HCT116 (cell line): ENCODE data around the gene ITIH4.

ENCODE experiments used
- ATF3 ChIP-seq: IDR thresholded peaks from 2 replicates; pipeline ENCODE4 v1.6.1; 2012
- CBX3 ChIP-seq: IDR thresholded peaks from 2 replicates; pipeline ENCODE4 v1.6.1; 2012; ENCODE audit warnings: low read depth
- CTCF ChIP-seq, 3 experiments: fragments of 200-600 bp in 1 of 3; sonication (generic) in 1 of 3; IDR thresholded peaks in 2 of 3; conservative IDR thresholded peaks in 1 of 3; 2 replicates each; pipeline ENCODE4 v1.5.1; 2012 to 2017; ENCODE audit warnings: low read depth in 2 of 3, low read length in 2 of 3, antibody characterized with exemption in 1 of 3, borderline replicate concordance in 1 of 3, control low read depth in 1 of 3, mild to moderate bottlenecking in 1 of 3, mixed read lengths in 1 of 3, mixed run types in 1 of 3, moderate library complexity in 1 of 3; ENCODE audit not compliant: insufficient read depth in 1 of 3
- EZH2phosphoT487 ChIP-seq: fragments of 200-600 bp; IDR thresholded peaks from 2 replicates; pipeline ENCODE4 v1.6.1; 2018; ENCODE audit warnings: antibody characterized with exemption, borderline replicate concordance
- POLR2A ChIP-seq: IDR thresholded peaks from 2 replicates; pipeline ENCODE4 v1.7.0; 2011; ENCODE audit warnings: borderline replicate concordance; ENCODE audit not compliant: insufficient read depth, insufficient read length; ENCODE audit errors: extremely low read depth
- REST ChIP-seq: IDR thresholded peaks from 2 replicates; pipeline ENCODE4 v1.6.1; 2012; ENCODE audit warnings: low read depth
- SIN3A ChIP-seq: IDR thresholded peaks from 2 replicates; pipeline ENCODE4 v1.6.1; 2012; ENCODE audit warnings: low read depth
- TCF7L2 ChIP-seq: IDR thresholded peaks from 2 replicates; pipeline ENCODE4 v1.7.0; 2011; ENCODE audit warnings: borderline replicate concordance, inconsistent platforms; ENCODE audit not compliant: insufficient read depth, insufficient read length; ENCODE audit errors: extremely low read depth
- ZNF274 ChIP-seq: fragments of 200-500 bp; sonication (Bioruptor generic); IDR thresholded peaks from 2 replicates; pipeline ENCODE4 v1.6.1; 2014; ENCODE audit warnings: mild to moderate bottlenecking, low read depth, low read length, inconsistent platforms

- no peak for TF ChIP-seq REST
- no peak for TF ChIP-seq CTCF (IDR thresholded peaks at IDR 0.05 in 2 of 3, conservative IDR thresholded peaks at IDR 0.05 in 1 of 3; ENCODE audit: borderline replicate concordance in 1 of 3, insufficient read depth in 1 of 3, low read depth in 2 of 3, low read length in 2 of 3)
- no peak for TF ChIP-seq POLR2A
- TF ChIP-seq TCF7L2 = no peak
- no peak for TF ChIP-seq ZNF274
- no peak for TF ChIP-seq SIN3A
- no peak for TF ChIP-seq ATF3
- no peak for TF ChIP-seq CBX3
- no peak for TF ChIP-seq EZH2phosphoT487
These were observed 57.0 kb downstream of the ITIH4 start for GRCh38 chr3:52773361-52774065.
